HG03060 (cell line): ENCODE data around the gene ARHGAP30.
A peak's percentile ranks its signal among the peaks of the same experiment; 100 is the strongest.
"Not testable (repeated sequence)": the region's sequence is repeated elsewhere in the genome, so short reads cannot be mapped to it uniquely, and the experiment has no call there.

Experiments used
- ATAC-seq: cut with Tn5 transposase; IDR thresholded peaks from one replicate; pipeline ENCODE4 v1.9.1; 2021; ENCODE audit warnings: low read depth, moderate number of reproducible peaks; ENCODE audit not compliant: unreplicated experiment

The ARHGAP30 gene

DNA sequence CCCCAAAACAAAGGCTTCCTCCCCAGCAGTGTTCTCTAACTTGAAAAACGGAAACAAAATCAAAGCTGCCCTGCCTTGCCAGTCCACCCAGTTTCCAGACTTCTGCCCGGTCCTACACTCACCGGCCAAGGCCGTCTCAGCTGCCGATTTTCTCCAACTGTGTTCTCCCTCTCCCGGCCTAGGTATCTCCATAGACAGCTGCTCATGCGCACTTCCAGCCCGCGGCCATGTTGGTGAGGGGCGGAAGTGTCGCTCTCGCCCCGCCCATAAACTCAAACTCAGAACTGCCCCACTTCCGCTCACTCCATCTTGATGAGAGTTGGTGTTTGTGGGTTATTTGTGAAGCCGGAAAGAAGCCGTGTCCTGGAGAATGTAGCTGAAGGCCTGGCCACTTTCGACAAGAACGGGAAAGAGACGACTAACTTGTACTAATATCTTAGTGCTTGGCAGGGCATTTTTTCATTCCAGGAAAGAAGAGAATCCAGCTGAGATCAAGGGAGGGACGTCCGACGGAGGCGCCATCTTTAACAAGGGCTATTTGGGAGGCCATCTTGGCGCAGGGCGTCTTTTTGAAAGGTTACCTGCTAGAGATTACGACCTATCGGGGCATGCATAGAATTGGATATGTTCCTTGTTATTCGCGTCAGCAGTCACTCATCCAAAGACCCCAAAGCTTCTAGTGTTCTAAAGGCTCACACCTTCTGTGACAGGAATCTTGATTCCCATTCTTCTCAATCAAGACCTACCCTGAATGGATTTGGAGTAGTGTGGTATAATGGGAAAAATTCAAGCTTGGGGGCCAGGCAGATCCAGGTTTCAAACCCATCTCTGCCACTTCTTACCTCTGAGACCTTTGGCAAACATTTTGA, 23.7 kb downstream of the ARHGAP30 start, which contains the start of gene USF1:
Gene USF1 (minus strand): TSS at position 242 of the 869 bp plus-strand sequence. CDS start 2,702 bp downstream, outside the sequence.
- ATAC-seq = peak; percentile 39

DNA sequence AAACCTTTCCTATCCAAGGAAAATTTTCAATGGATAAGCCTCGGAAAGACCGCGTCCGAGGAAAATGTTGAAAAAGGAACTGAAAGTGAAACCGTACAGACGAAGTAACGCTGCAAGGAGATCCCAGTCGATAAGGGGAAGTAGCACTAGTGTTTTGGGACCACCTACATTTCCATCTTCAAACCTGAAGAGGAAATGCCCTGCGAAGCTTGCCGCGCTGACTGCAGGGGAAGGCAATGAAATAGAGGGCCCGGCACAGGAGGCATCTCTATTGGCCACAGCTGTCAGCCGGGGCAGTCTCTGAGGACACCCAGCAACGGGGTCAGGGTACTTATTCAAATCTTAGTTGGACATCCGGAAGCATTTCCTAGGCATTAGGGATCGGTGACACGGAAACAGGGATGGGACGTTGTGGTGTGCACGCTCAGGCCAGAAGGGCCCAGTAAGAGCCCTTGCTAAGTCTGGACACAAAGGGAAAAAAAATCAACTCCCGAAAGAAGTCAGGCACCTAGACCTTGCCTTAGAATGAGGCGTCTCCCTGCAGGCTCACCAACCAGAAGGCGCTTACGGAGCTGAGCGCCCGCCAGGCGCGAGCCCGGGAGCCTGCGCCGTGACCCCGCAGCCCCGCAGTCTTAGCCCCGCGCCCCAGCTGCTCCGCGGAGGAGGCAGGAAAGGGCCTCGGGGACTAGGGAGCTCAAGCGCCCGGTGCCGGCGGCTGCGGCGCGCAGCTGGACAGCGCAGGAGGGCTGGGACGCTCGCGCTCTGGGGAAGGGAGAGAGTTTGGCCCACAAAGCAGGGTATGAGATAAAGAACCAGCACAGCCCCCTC, 24.6 kb downstream of the ARHGAP30 start:
- ATAC-seq = peak; percentile 36

DNA sequence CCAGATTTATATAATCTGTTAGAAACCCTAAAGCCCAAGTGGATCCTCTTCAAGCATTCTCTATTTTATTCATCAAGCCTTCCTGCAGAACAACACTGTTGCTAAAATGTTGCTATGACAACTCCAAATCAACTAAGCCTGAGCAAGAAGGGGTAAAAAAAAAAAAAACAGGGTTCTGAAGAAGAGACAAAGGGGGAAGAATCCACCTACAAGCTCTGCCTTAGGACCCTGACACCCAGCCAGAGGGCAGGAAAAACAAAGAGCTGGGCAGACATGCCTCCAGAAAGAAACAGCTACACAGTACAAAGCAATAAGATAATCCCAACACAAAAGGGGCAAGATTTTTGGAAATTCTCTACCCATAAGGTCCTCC, 25.2 kb downstream of the ARHGAP30 start:
- no peak for ATAC-seq

DNA sequence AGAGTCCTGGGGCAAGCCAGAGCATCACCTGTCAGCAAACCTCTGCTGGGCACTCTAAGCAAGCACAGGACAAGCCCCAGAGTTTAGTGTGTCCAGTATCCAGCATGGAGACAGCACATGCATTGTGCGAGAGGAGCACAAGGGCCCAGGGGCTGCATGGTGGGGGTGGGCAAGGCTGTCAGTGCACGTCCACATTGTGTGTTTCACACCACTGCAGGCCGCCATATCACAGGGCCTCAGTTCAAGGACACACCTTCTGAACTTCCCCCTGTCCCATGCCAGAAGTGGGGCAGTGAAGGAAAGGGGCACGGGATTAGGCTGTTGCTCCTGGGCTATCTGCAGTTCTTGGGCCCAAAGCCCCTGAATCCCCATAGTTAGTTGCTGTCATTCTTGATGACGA, 30.1 kb downstream of the ARHGAP30 start:
- ATAC-seq = no peak

DNA sequence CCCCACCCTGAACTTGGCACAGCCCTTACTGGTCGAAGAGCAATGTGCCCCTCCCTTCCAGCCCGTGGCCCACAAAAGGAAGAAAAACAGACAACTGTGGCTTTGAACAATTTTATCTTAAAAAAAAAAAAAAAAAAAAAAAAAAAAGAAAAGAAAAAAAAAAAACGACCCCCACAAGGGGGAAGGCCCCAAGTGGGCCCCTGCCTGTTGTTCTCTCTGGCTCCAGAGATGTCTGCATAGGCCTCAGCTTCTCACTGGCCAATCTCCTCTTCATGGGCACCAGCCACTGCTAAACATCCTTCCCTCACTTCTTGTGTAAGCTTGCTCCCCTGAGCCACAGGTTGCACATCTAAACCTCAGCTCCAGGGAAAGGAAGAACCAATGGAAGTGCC, 30.5 kb downstream of the ARHGAP30 start:
- ATAC-seq = no peak

DNA sequence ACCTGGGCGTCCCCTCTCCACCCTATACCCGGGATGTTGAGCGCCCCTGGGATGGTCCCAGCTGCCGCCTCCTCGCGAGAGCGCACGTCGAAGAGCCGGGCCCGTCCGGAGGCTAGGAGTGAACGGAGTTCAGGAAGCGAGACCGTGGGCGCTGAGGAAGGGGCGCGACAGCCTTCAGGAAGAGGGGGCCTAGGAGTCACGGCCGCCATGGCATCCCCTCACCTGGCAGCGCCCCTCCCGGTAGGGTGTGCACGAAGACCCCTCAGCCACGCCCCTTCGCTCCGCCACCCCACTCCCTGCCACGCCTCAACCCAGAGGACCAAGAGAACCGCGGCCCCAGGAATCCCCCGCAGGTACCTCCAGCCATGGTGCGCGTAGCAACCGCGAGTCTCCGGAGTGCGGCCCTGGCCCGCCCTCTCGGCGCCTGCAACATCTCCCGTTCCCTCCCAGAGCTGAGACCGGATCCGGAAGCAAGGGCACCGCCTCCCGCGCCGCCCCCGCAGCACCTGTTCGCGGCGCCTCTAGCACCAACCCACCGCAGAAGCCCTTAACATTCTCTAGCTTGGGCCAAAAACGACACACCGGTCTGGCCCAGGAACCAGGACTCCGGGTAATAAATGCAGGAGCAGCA, 31.1 kb downstream of the ARHGAP30 start, which contains the start of gene TSTD1:
Gene TSTD1 (minus strand): TSS at position 442 of the 631 bp plus-strand sequence. CDS start 75 bp downstream, at position 367.
- no peak for ATAC-seq

DNA sequence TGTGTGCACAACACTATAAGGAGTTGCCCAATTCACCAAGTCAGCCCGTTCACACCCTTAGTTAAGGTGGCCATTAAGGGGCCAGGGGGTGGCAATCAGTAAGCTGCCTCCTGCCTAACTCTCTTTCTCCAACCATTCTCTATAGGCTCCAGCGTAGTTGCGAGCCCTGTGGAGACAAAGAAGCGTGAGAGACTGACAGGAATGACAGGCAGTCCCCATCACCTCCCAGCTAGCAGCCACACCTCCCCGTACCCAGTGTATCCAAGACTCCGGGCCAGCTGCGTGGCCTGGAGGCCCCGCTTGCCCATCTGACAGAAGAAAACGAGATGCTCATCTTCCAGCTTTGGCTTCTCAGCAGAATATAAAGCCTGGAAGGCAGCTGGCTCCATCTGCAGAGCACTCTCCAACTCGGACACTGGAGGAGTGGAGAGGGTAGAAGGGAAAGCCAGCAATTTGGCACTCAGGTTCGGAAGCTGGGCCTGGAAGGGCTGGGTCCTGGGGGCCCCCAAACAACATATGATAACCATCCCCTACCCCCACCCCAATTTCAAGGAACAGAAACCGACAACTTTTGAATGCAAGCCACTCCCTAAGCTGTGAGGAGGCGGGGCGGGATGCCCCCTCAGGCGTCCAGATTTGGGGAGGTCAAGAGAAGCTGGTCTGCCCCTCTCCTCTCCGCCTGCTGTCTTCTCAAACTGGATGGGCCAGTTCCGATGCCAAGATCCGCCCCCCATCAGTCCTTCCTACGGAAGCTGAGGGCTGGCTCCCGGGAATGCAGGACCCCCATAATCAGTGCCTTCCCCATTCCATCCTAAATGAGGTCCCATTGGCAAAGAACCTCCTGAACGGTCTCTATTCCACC, 31.8 kb downstream of the ARHGAP30 start:
- no peak for ATAC-seq

DNA sequence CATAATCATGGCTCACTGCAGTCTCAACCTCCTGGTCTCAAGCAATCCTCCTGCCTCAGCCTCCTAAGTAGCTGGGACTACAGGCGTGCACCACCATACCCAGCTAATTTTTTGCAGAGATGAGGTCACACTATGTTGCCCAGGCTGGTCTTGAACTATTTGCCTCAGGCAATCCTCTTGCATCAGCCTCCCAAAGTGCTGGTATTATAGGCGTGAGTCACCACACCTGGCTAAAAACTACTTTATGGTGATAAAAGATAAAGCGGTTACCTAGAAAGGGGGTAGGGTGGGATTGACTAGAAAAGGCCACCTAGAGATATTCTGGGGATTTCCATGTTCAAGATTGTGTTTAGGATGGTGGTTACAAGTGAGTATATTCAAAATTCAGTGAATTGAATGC, 35.9 kb downstream of the ARHGAP30 start:
- ATAC-seq = no peak

DNA sequence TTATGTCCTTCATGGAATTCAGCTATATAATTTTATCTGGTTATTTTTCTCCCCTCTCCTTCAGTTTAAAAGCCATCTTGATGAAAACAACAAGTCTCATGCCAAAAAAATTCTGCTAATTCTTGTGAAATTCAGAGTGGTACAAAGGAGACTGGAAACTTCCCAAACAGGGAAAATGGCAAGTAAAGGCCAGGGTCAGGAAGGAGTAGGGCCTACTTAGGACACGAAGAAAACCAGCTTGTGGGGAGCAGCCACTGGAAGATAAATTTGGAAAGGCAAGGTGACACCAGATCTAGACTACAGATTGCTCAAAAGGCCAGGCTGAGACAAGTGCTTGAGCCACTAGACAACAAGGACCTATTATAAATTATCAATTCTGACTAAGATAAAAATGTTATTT, 37.3 kb downstream of the ARHGAP30 start:
- no peak for ATAC-seq

DNA sequence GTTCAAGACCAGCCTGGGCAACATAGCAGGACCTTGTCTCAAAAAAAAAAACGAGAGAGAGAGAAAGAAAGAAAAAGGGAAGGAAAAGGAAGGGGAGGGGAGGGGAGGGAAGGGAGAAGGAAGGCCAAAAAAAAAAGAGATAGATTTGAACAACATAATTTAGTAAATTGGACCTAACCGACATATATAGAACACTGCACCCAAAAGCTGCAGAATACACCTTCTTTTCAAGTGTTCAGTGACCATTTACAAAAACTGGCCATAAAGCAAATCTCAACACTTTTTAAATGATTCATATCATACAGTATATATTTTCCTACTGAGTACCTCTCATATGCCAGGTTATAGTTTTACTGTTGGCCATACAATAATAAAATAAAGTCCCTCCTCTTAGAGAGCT, 37.8 kb downstream of the ARHGAP30 start:
- no peak for ATAC-seq

DNA sequence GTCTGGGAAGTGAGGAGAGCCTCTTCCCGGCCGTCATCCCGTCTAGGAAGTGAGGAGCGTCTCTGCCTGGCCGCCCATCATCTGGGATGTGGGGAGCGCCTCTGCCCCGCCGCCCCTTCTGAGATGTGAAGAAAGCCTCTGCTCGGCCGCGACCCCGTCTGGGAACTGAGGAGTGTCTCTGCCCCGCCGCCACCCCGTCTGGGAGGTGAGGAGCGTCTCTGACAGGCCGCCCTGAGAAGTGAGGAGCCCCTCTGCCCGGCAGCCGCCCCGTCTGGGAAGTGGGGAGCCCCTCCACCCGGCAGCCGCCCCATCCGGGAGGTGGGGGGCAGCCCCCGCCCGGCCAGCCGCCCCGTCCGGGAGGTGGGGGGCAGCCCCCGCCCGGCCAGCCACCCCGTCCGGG, 40.2 kb downstream of the ARHGAP30 start:
- ATAC-seq = not testable (repeated sequence)

DNA sequence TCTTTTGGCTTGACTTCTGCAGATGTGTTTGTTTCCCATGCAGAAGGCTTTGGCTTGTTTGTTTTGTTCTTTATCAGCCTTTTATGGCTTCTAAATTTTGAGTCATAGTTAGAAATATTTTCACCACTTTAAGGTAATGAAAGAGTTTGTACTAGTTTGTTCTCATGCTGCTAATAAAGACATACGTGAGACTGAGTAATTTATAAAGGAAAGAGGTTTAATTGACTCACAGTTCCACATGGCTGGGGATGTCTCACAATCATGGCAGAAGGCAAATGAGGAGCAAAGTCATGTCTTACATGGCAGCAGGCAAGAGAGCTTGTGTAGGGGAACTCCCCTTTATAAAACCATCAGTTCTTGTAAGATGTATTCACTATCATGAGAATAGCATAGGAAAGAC, 42.7 kb downstream of the ARHGAP30 start:
- not testable (repeated sequence) for ATAC-seq

DNA sequence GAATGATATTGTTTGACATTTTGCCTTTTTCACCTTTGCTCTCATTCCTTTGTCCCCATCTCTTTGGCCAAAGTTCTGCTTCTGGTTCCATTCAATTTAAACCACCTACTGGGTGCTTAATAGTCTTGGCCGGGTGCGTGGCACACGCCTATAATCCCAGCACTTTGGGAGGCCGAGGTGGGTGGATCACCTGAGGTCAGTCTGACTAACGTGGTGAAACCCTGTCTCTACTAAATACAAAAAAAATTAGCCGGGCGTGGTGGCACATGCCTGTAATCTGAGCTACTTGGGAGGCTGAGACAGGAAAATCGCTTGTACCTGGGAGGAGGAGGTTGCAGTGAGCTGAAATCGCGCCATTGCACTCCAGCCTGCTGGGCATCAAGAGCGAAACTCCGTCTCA, 47.3 kb downstream of the ARHGAP30 start:
- not testable (repeated sequence) for ATAC-seq

DNA sequence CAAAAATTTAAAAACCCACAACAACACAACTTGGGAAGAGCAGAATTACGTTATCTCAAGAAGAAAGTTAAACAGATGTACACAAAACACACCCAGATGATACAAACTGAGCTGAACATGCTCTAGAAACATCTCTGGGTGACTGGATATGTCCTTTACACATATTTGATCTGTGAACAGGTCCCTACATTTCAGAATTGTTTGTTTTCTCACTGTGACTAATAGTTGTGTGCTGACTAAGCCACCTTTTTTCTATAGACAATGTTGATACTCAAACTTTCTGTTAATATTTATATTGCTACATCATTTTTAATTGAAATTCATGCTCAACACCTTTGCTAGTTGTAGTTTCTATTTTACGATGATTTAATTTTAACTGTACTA, 47.7 kb downstream of the ARHGAP30 start:
- no peak for ATAC-seq

DNA sequence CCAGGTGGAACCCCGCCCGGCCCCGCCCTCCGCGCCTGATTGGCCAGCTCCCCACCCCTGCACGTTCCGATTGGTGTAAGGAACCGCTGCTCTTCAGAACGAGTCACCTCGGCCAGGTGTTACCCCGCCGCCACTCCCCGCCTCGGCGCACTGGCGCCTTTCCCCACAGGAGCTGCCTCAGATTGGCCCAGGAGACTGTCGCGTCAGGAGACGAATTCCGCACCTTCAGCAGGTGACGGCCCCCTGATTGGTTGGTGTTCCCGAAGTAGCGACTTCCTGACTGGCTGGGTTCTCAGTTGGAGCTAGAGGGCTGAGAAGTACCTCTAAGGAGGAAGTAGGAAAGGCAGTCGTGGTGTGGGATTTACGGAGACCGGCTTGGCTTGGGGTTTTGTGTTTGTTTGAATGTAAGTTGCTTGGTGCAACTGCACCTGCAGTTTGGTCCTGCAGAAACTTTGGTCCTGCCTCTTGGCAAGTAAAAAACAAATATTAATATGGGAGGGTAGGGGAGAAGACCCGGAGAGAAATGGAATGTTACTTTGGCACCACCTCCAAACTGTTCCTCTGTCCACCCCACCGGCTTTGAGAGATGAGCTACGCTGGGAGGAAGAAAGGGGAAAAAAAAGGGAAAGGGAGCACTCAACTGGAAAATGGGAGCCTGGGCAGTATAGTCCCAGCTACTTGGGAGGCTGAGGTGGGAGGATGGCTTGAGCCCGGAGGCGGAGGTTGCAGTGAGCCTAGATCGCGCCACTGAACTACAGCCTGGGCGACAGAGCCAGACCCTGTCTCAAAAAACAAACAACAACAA, 48.3 kb downstream of the ARHGAP30 start:
- ATAC-seq = peak; percentile 49

DNA sequence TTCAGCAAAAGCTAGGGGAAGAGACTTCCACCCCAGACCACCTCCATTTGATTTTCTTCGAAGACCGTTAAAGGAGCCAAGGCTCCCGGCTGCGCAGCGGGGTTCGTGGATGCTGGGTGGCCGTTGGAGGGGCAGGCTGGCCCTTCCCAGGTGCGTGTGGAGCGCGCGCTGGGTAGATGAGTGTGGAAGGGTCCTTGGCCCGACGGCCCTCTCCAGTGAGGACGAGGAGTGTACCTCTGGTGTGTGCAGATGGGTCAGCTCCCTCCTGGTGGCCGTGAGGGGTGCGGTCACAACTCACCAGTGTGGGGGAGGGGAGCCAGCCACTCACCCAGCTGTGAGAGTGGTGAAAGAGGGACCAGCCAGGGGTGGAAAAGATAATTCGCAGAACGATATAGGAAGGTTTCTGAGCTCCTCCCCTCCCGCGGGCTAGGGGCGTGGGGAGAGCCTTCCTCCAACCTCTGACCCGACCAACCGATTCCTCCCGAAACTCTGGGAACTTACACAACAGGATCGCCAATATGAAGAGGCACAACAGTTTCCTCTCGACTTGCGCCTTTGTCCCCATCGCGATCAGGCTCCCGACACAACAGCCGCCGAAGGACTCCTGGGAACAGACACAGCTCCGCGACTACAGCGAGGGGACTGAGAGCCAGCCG, 49.1 kb downstream of the ARHGAP30 start, which contains the start of gene F11R:
Gene F11R (minus strand): TSS at position 644 of the 656 bp plus-strand sequence. CDS start 79 bp downstream, at position 565.
- no peak for ATAC-seq

DNA sequence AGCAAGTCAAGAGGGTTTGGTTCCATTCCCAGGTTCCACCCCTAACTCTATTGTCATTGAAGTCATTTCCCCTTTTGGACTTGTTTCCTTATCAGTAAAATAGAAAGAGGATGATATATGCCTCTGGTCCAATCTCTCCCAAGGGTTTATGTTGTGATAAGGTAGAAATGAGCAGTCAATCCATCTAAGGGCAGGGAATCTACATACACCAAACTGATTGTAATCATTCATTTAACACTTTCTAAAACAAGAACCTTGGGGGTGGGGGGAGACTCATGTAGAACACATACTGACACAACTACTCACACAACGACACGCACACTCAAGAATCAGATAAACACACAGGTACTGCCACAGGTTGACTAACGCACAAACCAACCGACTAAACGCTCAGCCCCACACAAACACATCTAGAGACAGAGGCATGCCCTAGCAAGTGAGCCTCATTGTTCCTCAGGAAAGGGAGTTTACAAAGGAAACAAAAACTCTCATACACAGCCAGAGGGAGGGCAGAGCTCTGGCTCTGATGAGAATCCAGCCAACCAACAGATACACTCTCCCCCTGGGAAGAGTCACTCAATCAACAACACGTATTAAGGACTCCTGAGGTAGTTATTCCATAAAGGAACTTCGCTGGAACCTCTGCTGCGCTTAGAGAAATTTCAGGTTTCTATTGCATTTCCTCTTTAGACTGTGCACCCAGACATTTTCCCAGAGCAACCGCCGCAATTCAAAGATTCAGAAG, 49.8 kb downstream of the ARHGAP30 start:
- no peak for ATAC-seq

DNA sequence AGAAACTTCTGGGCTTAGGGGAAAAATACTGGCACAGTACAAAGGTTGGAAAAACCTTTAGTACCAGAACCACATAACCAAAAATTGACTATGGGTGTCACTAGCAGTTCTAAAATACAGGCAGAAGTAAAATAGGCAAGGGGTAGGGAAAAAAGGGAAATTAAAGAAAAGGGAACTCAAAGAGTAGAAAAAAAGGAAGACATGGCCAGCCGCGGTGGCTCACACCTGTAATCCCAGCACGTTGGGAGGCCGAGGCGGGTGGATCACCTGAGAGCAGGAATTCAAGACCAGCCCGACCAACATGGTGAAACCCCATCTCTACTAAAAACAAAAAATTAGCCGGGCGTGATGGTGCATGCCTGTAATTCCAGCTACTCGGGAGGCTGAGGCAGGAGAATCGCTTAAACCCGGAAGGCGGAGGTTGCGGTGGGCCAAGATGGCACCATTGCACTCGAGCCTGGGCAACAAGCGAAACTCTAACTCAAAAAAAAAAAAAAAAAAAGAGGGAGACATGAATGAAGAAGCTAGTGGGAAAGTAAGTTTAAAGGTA, 50.5 kb downstream of the ARHGAP30 start:
- ATAC-seq = not testable (repeated sequence)
